Measurements from ENCODE around the gene MEPE.
A peak's percentile ranks its signal among the peaks of the same experiment; 100 is the strongest.
"Not testable (repeated sequence)": the region's sequence is repeated elsewhere in the genome, so short reads cannot be mapped to it uniquely, and the experiment has no call there.

MEPE gene

DNA sequence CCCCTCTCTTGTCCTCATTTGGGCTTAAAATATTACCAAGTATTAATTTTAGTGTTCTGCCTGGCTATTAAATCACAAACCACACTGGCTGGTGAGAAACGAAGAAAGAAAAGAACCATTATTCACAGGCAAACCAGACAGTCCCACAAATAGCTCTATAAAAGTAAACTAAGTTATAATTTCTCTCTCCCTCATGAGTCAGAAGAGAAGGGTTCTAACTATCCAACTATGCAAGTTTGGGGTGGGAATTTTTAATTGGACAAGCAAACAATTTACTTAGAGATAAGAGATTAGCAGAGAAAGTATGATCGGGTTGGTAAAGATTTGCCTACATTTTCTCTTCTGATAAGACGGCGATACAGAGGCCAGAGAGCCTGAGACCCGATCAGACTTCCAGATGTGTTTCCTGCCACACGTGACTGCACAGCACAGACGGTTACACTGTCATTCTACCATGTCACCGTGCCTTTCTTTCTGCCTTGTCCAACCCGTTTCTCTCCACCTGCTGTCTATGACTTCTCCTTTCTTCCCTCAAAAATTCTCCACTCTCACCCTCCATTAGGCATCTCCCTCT, 52.3 kb downstream of the MEPE start:
- no peak for DNase-seq (ENCODE audit: low read depth)

DNA sequence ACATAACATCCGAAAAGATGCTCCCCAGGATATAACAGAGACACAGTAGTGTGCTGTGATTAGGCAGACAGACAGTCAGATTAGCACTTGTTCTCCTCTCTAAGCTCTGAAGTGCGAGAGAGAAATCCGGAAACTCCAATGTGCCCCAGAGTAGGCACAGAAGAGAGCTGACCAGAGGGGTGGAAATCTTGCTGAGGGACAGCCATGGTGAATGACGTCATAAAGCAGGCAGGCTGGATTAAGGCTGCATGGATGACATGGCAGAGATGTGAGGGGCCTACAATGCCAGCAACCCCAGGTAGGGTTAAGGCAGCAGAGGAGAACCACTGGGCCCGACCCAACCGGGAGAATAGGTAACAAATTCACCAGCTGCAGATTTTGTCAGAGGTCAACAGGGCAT, 53.3 kb downstream of the MEPE start:
- no peak for DNase-seq (ENCODE audit: low read depth)

GRCh38 chr4:87890753-87891152, 58.0 kb downstream of the MEPE start:
- DNase-seq (ENCODE audit: low read depth) = not testable (repeated sequence)

GRCh38 chr4:87895964-87896621, 63.3 kb downstream of the MEPE start:
- peak; percentile 38 for DNase-seq (ENCODE audit: low read depth)

All from fibroblast of gingiva (primary cell).